AG04449 (cell line): ENCODE data around the gene GMDS.

Source experiments
- CTCF ChIA-PET: fragments of 350-600 bp; formaldehyde crosslinking; extraction: SDS; loops from one replicate; lab custom pipeline; 2021; ENCODE audit warnings: antibody characterized with exemption; lab: Yijun Ruan, JAX
- POLR2A ChIA-PET: fragments of 400-600, 350-600 bp; formaldehyde crosslinking; extraction: SDS; loops from one replicate; lab custom pipeline; 2020; ENCODE audit warnings: antibody characterized with exemption, inconsistent platforms; lab: Yijun Ruan, JAX
- DNase-seq: peaks from one replicate; pipeline ENCODE4 v3.0.0-alpha.2; 2010; ENCODE audit warnings: low read depth, low spot score
- H3K4me3 ChIP-seq: 2 replicates; pipeline ENCODE4 v1.5.1; 2011; ENCODE audit warnings: low read depth, mild to moderate bottlenecking, control low read depth, low read length
- TF ChIP-seq, protein P1 (sequence below): IDR thresholded peaks from one replicate; pipeline ENCODE4 v1.5.1; 2011; ENCODE audit warnings: mild to moderate bottlenecking, moderate library complexity, low read length, control low read depth, inconsistent platforms; ENCODE audit not compliant: insufficient read depth; ENCODE audit errors: missing control alignments

The GMDS gene

DNA sequence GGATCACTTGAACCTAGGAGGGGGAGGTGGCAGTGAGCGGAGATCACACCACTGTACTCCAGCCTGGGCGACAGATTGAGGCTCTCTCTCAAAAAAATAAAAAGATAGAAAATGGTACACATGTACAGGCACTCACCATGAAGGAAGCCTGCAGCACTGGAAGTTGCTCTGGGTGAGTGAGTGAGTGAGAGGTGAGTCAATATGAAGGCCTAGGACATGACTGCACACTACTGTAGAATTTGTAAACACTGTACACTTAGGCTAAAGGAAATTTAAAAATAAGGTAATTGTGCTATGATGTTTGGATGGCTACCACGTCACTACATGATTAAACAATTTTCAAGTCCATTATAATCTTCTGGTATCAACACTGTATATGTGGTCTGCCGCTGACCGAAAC is 419.5 kb downstream of the GMDS start:
- TF ChIP-seq, protein P1, sequence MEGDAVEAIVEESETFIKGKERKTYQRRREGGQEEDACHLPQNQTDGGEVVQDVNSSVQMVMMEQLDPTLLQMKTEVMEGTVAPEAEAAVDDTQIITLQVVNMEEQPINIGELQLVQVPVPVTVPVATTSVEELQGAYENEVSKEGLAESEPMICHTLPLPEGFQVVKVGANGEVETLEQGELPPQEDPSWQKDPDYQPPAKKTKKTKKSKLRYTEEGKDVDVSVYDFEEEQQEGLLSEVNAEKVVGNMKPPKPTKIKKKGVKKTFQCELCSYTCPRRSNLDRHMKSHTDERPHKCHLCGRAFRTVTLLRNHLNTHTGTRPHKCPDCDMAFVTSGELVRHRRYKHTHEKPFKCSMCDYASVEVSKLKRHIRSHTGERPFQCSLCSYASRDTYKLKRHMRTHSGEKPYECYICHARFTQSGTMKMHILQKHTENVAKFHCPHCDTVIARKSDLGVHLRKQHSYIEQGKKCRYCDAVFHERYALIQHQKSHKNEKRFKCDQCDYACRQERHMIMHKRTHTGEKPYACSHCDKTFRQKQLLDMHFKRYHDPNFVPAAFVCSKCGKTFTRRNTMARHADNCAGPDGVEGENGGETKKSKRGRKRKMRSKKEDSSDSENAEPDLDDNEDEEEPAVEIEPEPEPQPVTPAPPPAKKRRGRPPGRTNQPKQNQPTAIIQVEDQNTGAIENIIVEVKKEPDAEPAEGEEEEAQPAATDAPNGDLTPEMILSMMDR = no peak
- H3K4me3 ChIP-seq = no peak overlapping the region
- no peak for DNase-seq
- ChIA-PET CTCF (no interaction called here), POLR2A (no interaction called here)

DNA sequence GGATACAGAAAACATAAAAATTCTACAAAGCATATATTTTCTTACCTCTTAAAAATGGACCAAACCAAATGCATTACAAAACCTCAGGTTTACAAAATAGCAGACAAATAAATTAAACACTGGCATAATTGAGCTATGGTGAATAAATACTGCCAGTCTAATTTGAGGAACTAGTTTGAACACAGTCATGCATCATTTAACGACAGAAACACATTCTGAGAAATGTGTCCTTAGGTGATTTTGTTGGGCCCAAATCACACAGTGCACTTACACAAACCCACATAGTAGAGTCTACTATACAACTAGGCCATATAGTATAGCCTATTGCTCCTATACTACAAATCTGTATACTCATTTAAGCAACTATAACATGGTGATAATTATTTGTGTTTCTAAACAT is 420.1 kb downstream of the GMDS start:
- DNase-seq = no peak
- CTCF ChIA-PET = no interaction called here
- POLR2A ChIA-PET = no interaction called here
- TF ChIP-seq, protein P1 = no peak
- H3K4me3 ChIP-seq = no peak overlapping the region

- ChIA-PET POLR2A (interaction anchor here (0.9 to 1.6 kb wide), 3 partner anchors 25 to 210 kb away, joined by 3 to 4 read pairs (median 3); no protein-coding TSS in a partner anchor), CTCF (interaction anchor here (0.9 kb wide), 1 partner anchor 119 kb away, joined by 3 read pairs; no protein-coding TSS in a partner anchor)
- TF ChIP-seq, protein P1 = no peak
- DNase-seq = no peak
- H3K4me3 ChIP-seq = no peak overlapping the region
Observed at GRCh38 chr6:1821513-1822183, 423.8 kb downstream of the GMDS start.

DNA sequence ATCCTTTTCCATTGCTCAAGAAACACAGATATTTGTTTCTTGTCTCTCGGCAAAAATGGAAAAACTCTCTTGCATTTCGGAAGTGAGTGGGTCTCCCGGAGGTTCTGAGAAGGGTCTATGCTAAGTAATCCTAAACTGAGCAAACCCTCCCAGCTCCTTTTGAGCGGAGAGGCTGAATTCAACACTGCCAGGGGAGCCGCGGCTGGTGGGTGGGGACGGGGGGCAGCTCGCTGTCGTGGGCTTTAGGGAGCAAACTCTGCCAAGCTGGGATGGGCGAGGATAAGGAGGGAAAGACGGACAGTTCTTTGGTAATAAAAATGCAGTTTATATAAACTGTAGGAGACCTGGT is 424.3 kb downstream of the GMDS start:
- TF ChIP-seq, protein P1 = no peak
- ChIA-PET CTCF (interaction anchor here (0.6 to 1.4 kb wide), 4 partner anchors 10 to 283 kb away, joined by 3 read pairs; no protein-coding TSS in a partner anchor), POLR2A (interaction anchor here (0.9 to 1.6 kb wide), 2 partner anchors 25 to 209 kb away, joined by 3 to 4 read pairs; no protein-coding TSS in a partner anchor)
- no peak overlapping the region for H3K4me3 ChIP-seq
- no peak for DNase-seq

DNA sequence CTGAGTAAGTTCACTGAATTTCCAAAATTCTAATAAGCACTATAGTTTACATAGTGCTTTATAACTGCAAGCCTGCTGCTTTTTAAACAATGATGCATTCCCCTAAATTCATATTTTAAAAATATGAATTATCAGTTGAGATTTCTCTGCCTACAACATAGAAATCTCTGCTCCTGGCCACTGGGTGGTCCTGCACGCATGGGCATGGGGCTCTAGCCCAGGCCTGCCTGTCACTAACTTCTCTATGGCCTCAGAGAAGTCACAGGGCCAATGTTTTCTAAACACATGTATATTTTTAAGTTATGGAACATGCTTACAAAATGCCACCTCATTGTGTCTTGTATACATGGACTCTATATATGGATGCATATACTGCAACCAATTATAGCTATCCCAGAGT is 424.7 kb downstream of the GMDS start:
- DNase-seq = no peak
- TF ChIP-seq, protein P1 = no peak
- H3K4me3 ChIP-seq = no peak overlapping the region
- POLR2A ChIA-PET = interaction anchor here (1.6 kb wide), 1 partner anchor 24 kb away, joined by 3 read pairs; no protein-coding TSS in a partner anchor
- CTCF ChIA-PET = interaction anchor here (0.6 to 1.4 kb wide), 5 partner anchors 10 to 284 kb away, joined by 3 read pairs; no protein-coding TSS in a partner anchor

GRCh38 chr6:1820165-1820564 is 425.2 kb downstream of the GMDS start:
- peak; percentile 51 for DNase-seq
- H3K4me3 ChIP-seq = no peak overlapping the region
- ChIA-PET POLR2A (interaction anchor here (1.6 kb wide), 1 partner anchor 24 kb away, joined by 3 read pairs; no protein-coding TSS in a partner anchor), CTCF (interaction anchor here (1.0 to 1.4 kb wide), 3 partner anchors 120 to 284 kb away, joined by 3 read pairs; no protein-coding TSS in a partner anchor)
- TF ChIP-seq, protein P1 = no peak
